GM12878 (cell line): ENCODE data around the gene TESK2. TPM values are rescaled to one million over a fixed set of nuclear protein-coding genes. Genes with fewer than 3 reads are reported as not detected.

Source experiments
- ATAC-seq: fragments of 200-7000 bp; cut with Tn5 transposase; 3 replicates; pipeline ENCODE4 v1.9.1; 2020; ENCODE audit warnings: mild to moderate bottlenecking, moderate library complexity
- BruUV-seq: library from RNA; stranded (reverse); fragments of 400-500 nt; replicated peaks from 2 replicates; lab custom pipeline; 2021; lab: Mats Ljungman, UMichigan
- CTCF ChIA-PET: fragments of 300-600 bp; sonication (Branson Sonifier 250); formaldehyde crosslinking; extraction: SDS; loops from one replicate; lab custom pipeline; 2021; ENCODE audit warnings: inconsistent platforms; lab: Yijun Ruan, JAX
- POLR2A ChIA-PET: fragments of 350-600 bp; formaldehyde crosslinking; extraction: SDS; loops from one replicate; lab custom pipeline; 2021; ENCODE audit warnings: inconsistent platforms; lab: Charles Lee
- RAD21 ChIA-PET: fragments of 300-600 bp; sonication (Branson Sonifier 250); formaldehyde crosslinking; loops from one replicate; lab custom pipeline; 2023; ENCODE audit warnings: antibody characterized with exemption; ENCODE audit not compliant: unreplicated experiment; lab: Charles Lee
- SMC1A ChIA-PET: fragments of 300-600 bp; sonication (Branson Sonifier 250); formaldehyde crosslinking; loops from one replicate; lab custom pipeline; 2023; ENCODE audit not compliant: unreplicated experiment, uncharacterized antibody; lab: Charles Lee
- DNase-seq: peaks from one replicate; pipeline ENCODE4 v3.0.0-alpha.2; 2011; ENCODE audit warnings: low read depth, low spot score
- FAIRE-seq: peaks from 3 replicates; lab custom pipeline; 2011; peaks lifted over from hg19 to GRCh38; lab: Jason Lieb, UNC
- H2AFZ ChIP-seq: 2 replicates; pipeline ENCODE4 v1.6.0; 2011; ENCODE audit warnings: low read depth, low read length, control low read depth; ENCODE audit not compliant: control insufficient read depth
- H3K27ac ChIP-seq: 2 replicates; pipeline ENCODE4 v1.5.1; 2011; ENCODE audit warnings: control low read depth; ENCODE audit not compliant: control insufficient read depth, insufficient read depth
- H3K27me3 ChIP-seq, 2 experiments: replicated peaks in 1 of 2; 2 replicates each; pipeline versions ENCODE4 v1.6.0 to v1.6.1; 2011; ENCODE audit warnings: low read length in 1 of 2; ENCODE audit not compliant: control insufficient read depth in 2 of 2, insufficient read depth in 2 of 2
- H3K36me3 ChIP-seq, 2 experiments: 2 replicates each; pipeline ENCODE4 v1.5.1; 2011; ENCODE audit warnings: low read length in 1 of 2; ENCODE audit not compliant: control insufficient read depth in 2 of 2, insufficient read depth in 2 of 2
- H3K4me1 ChIP-seq: 2 replicates; pipeline ENCODE4 v1.6.1; 2011; ENCODE audit warnings: mild to moderate bottlenecking, low read length, moderate library complexity, mixed read lengths; ENCODE audit not compliant: control insufficient read depth, insufficient read depth
- H3K4me2 ChIP-seq: 2 replicates; pipeline ENCODE4 v1.6.0; 2011; ENCODE audit warnings: control low read depth; ENCODE audit not compliant: control insufficient read depth, insufficient read depth
- H3K4me3 ChIP-seq: fragments of 200-600 bp; sonication (generic); 2 replicates; pipeline ENCODE4 v1.5.1; 2016
- H3K79me2 ChIP-seq: 2 replicates; pipeline ENCODE4 v1.6.0; 2011; ENCODE audit warnings: low read length; ENCODE audit not compliant: control insufficient read depth, insufficient read depth
- H3K9ac ChIP-seq: 2 replicates; pipeline ENCODE4 v1.8.0; 2011; ENCODE audit warnings: low read length, control low read depth, mixed read lengths; ENCODE audit not compliant: control insufficient read depth, insufficient read depth
- H3K9me3 ChIP-seq: replicated peaks from 3 replicates; pipeline ENCODE4 v1.5.1; 2011; ENCODE audit warnings: mild to moderate bottlenecking, low read length; ENCODE audit not compliant: control insufficient read depth, insufficient read depth
- H4K20me1 ChIP-seq: 2 replicates; pipeline ENCODE4 v1.6.0; 2011; ENCODE audit not compliant: control insufficient read depth, insufficient read depth
- CEBPB ChIP-seq, 2 experiments: fragments of 150-350 bp in 1 of 2; IDR thresholded peaks; 2 replicates each; pipeline ENCODE4 v1.6.1; 2012 to 2014; ENCODE audit warnings: low read depth in 2 of 2, low read length in 2 of 2, borderline replicate concordance in 1 of 2, inconsistent platforms in 1 of 2
- CREM ChIP-seq: IDR thresholded peaks from 2 replicates; pipeline ENCODE4 v1.6.1; 2014; ENCODE audit warnings: antibody characterized with exemption, low read depth
- CTCF ChIP-seq, 3 experiments: IDR thresholded peaks in 2 of 3; conservative IDR thresholded peaks in 1 of 3; 2 replicates each; pipeline ENCODE4 v1.5.1; 2011; ENCODE audit warnings: low read depth in 3 of 3, low read length in 3 of 3, mild to moderate bottlenecking in 3 of 3, control low read depth in 2 of 3, moderate library complexity in 2 of 3, inconsistent platforms in 1 of 3, mixed read lengths in 1 of 3; ENCODE audit not compliant: control insufficient read depth in 2 of 3, insufficient read depth in 1 of 3; ENCODE audit errors: extremely low read depth in 1 of 3
- FOXK2 ChIP-seq: fragments of 450-650 bp; IDR thresholded peaks from 2 replicates; pipeline ENCODE4 v1.6.1; 2017; ENCODE audit warnings: mild to moderate bottlenecking, moderate library complexity
- HDGF ChIP-seq: fragments of 450-650 bp; IDR thresholded peaks from 2 replicates; pipeline ENCODE4 v1.6.1; 2016; ENCODE audit warnings: antibody characterized with exemption
- IRF3 ChIP-seq: fragments of 450-650 bp; IDR thresholded peaks from 2 replicates; pipeline ENCODE4 v1.6.1; 2014; ENCODE audit warnings: mild to moderate bottlenecking
- MLLT1 ChIP-seq: fragments of 450-650 bp; IDR thresholded peaks from 2 replicates; pipeline ENCODE4 v1.6.1; 2016; ENCODE audit warnings: mild to moderate bottlenecking
- MXI1 ChIP-seq: fragments of 150-350 bp; IDR thresholded peaks from 2 replicates; pipeline ENCODE4 v1.6.1; 2011; ENCODE audit warnings: low read depth, mild to moderate bottlenecking, inconsistent platforms, low read length, improper control_type of control experiment
- NR2F1 ChIP-seq: fragments of 450-650 bp; conservative IDR thresholded peaks from 2 replicates; pipeline ENCODE4 v1.6.1; 2017; ENCODE audit warnings: mild to moderate bottlenecking
- RCOR1 ChIP-seq: conservative IDR thresholded peaks from 2 replicates; pipeline ENCODE4 v1.6.1; 2012; ENCODE audit warnings: low read depth, low read length, improper control_type of control experiment
- SIN3A ChIP-seq: IDR thresholded peaks from 2 replicates; pipeline ENCODE4 v1.6.1; 2012; ENCODE audit warnings: low read depth, low read length, improper control_type of control experiment
- SMAD5 ChIP-seq: IDR thresholded peaks from 2 replicates; pipeline ENCODE4 v1.6.1; 2016; ENCODE audit warnings: antibody characterized with exemption, low read depth
- SPI1 ChIP-seq: IDR thresholded peaks from 2 replicates; pipeline ENCODE4 v1.6.1; 2011; ENCODE audit warnings: low read depth, mild to moderate bottlenecking, low read length, moderate library complexity, borderline replicate concordance; ENCODE audit not compliant: insufficient read depth
- ZNF207 ChIP-seq: fragments of 450-650 bp; IDR thresholded peaks from 2 replicates; pipeline ENCODE4 v1.6.1; 2014; ENCODE audit warnings: antibody characterized with exemption, mild to moderate bottlenecking, borderline replicate concordance
- ZNF274 ChIP-seq: IDR thresholded peaks from one replicate; pipeline ENCODE4 v1.8.0; 2011; ENCODE audit not compliant: insufficient read length, insufficient read depth
- in situ Hi-C: fragments of 300-500 bp; cut with MboI; formaldehyde crosslinking; loops from 9 replicates; pipeline ENCODE4 v1.14.3; 2018; ENCODE audit warnings: mixed read lengths
- intact Hi-C: fragments of 100-400 bp; cut with micrococcal nuclease; formaldehyde crosslinking; loops from one replicate; pipeline ENCODE4 v1.14.2; 2022; ENCODE audit not compliant: unreplicated experiment
- polyA plus RNA-seq, 11 experiments: library from polyadenylated mRNA; depleted of rRNA in 4 of 11; unstranded in 6 of 11; stranded (reverse) in 5 of 11; fragments of >200 nt; fragmentation: Nextera tagmentation in 4 of 11; fragmentation: Illumina TruSeq in 1 of 11; extraction: Ambion mirVana in 4 of 11; extraction: Trizol in 1 of 11; gene quantifications; 1 replicate in 1 of 11; 2 replicates in 10 of 11; pipeline versions ENCODE4 v1.2.1 to v1.2.3, GENCODE V29; 2011 to 2016; ENCODE audit warnings: inconsistent platforms in 2 of 11, missing spikeins in 2 of 11, low read depth in 1 of 11
- total RNA-seq, 4 experiments: library from RNA; depleted of rRNA in 3 of 4; stranded (reverse); fragments of >200 nt in 3 of 4; fragmentation: Illumina TruSeq in 1 of 4; extraction: Trizol in 1 of 4; gene quantifications; 2 replicates each; pipeline versions ENCODE4 v1.2.1 to v1.2.3, GENCODE V29; 2013 to 2021

Gene TESK2
- total and polyA plus RNA-seq, 10 of the 15 experiments (the other 5 are each of a cell fraction or from before 2014, with no cell fraction given), result 2.2 to 10.0 (median 5.7) TPM

- TF ChIP-seq SPI1 (no peak), CREM (no peak), CTCF (IDR thresholded peaks at IDR 0.05 in 2 of 3, conservative IDR thresholded peaks at IDR 0.05 in 1 of 3; ENCODE audit: control insufficient read depth in 2 of 3, extremely low read depth in 1 of 3, insufficient read depth in 1 of 3, low read depth in 3 of 3, low read length in 3 of 3) (no peak), RCOR1 (no peak), NR2F1 (no peak), ZNF207 (no peak)
- TF ChIP-seq, all 136 proteins: peak for 0
Observed at GRCh38 chr1:45488666-45489377, 2.1 kb downstream of the TESK2 start (continued).

GRCh38 chr1:45485949-45486348 lies 5.0 kb downstream of the TESK2 start:
- in situ Hi-C loops, result no loop called here
- POLR2A ChIA-PET, result interaction anchor here (0.7 to 1.1 kb wide), 2 partner anchors 12 to 16 kb away, joined by 3 to 4 read pairs; no protein-coding TSS in a partner anchor
- TF ChIP-seq MXI1 (no peak), CEBPB (IDR thresholded peaks at IDR 0.05; ENCODE audit: borderline replicate concordance in 1 of 2, low read depth in 2 of 2, low read length in 2 of 2) (no peak), FOXK2 (no peak), SMAD5 (no peak), MLLT1 (no peak), IRF3 (no peak), HDGF (no peak), SIN3A (no peak), ZNF274 (no peak), CTCF (IDR thresholded peaks at IDR 0.05 in 2 of 3, conservative IDR thresholded peaks at IDR 0.05 in 1 of 3; ENCODE audit: control insufficient read depth in 2 of 3, extremely low read depth in 1 of 3, insufficient read depth in 1 of 3, low read depth in 3 of 3, low read length in 3 of 3) (no peak)

More at GRCh38 chr1:45485949-45486348, 5.0 kb downstream of the TESK2 start:
- Histone ChIP-seq H4K20me1 (no peaks in the 10 kb centered on the region), H3K9me3 (no peaks in the 10 kb centered on the region), H3K36me3 (no peaks in the 10 kb centered on the region), H3K79me2 (peaks cover 4% of the 10 kb centered on the region), H3K27ac (no peak overlapping the region), H3K4me1 (no peaks in the 10 kb centered on the region; the same call in 1 of the 2 replicates), H2AFZ (no peak overlapping the region), H3K9ac (no peak overlapping the region), H3K4me2 (no peak overlapping the region), H3K27me3 (no peaks in the 10 kb centered on the region), H3K4me3 (no peak overlapping the region)
- FAIRE-seq, result no peak
- no peak for ATAC-seq
- ChIA-PET RAD21 (no interaction called here), SMC1A (interaction anchor here (2.0 kb wide), 1 partner anchor 125 kb away, joined by 6 read pairs; no protein-coding TSS in a partner anchor), CTCF (interaction anchor here (11.9 kb wide), 1 partner anchor 125 kb away, joined by 508 read pairs; no protein-coding TSS in a partner anchor)
- DNase-seq, result no peak
- BruUV-seq, result no TSS peak
- intact Hi-C loops, result no loop called here
